Brain pericyte (primary cell): Measurements from ENCODE around the gene MCMBP.
"Not testable (repeated sequence)": the region's sequence is repeated elsewhere in the genome, so short reads cannot be mapped to it uniquely, and the experiment has no call there.

Experiments used
- DNase-seq: peaks from one replicate; pipeline ENCODE4 v3.0.0-alpha.2; 2012; ENCODE audit warnings: low read depth, low spot score

The MCMBP gene

GRCh38 chr10:119872610-119872859 is at the start of gene MCMBP:
Gene MCMBP, minus strand, starts transcription at chr10:119872843. Its CDS starts 259 bp downstream, at chr10:119872584.
- no peak for DNase-seq

GRCh38 chr10:119919826-119920225 is 47.2 kb upstream of the MCMBP start:
- DNase-seq: no peak

- no peak for DNase-seq
Measured at GRCh38 chr10:119919271-119919670, 46.6 kb upstream of the MCMBP start.

GRCh38 chr10:119917777-119918176 is 45.1 kb upstream of the MCMBP start:
- no peak for DNase-seq

- DNase-seq: no peak
Measured at GRCh38 chr10:119910689-119911088, 38.0 kb upstream of the MCMBP start.

- no peak for DNase-seq
Measured at GRCh38 chr10:119908166-119908565, 35.5 kb upstream of the MCMBP start.

GRCh38 chr10:119907695-119908094 is 35.1 kb upstream of the MCMBP start:
- not testable (repeated sequence) for DNase-seq

GRCh38 chr10:119903946-119904666 is 31.5 kb upstream of the MCMBP start:
- DNase-seq: no peak

- no peak for DNase-seq
Measured at GRCh38 chr10:119898577-119898976, 25.9 kb upstream of the MCMBP start.

- no peak for DNase-seq
Measured at GRCh38 chr10:119896937-119897770, 24.5 kb upstream of the MCMBP start.

- no peak for DNase-seq
Measured at GRCh38 chr10:119896061-119896655, 23.5 kb upstream of the MCMBP start.

- DNase-seq: no peak
Measured at GRCh38 chr10:119893845-119894427, 21.3 kb upstream of the MCMBP start.

- DNase-seq: no peak
Measured at GRCh38 chr10:119893074-119893473, 20.4 kb upstream of the MCMBP start.

GRCh38 chr10:119892188-119893065 is 19.8 kb upstream of the MCMBP start, which contains the start of gene SEC23IP:
Gene SEC23IP, plus strand, starts transcription at chr10:119892730. Its CDS starts 53 bp downstream, at chr10:119892783.
- DNase-seq: peak; percentile 86

GRCh38 chr10:119891849-119892187 is 19.2 kb upstream of the MCMBP start:
- not testable (repeated sequence) for DNase-seq

GRCh38 chr10:119890307-119890706 is 17.7 kb upstream of the MCMBP start:
- not testable (repeated sequence) for DNase-seq

- not testable (repeated sequence) for DNase-seq
Measured at GRCh38 chr10:119889201-119889600, 16.6 kb upstream of the MCMBP start.

GRCh38 chr10:119888715-119889114 is 16.1 kb upstream of the MCMBP start:
- not testable (repeated sequence) for DNase-seq

- not testable (repeated sequence) for DNase-seq
Measured at GRCh38 chr10:119886070-119886469, 13.4 kb upstream of the MCMBP start.

GRCh38 chr10:119883901-119884611 is 11.4 kb upstream of the MCMBP start:
- DNase-seq: not testable (repeated sequence)

GRCh38 chr10:119878524-119878923 is 5.9 kb upstream of the MCMBP start:
- DNase-seq: no peak
